ENCODE data around the gene SPINDOC.

Gene SPINDOC

GRCh38 chr11:63845303-63845702 is 32.0 kb downstream of the SPINDOC start:
- H3K4me1 ChIP-seq (ENCODE audit: insufficient read depth, low read length, severe bottlenecking): peaks cover 25% of the 10 kb centered on the region
- H3F3A ChIP-seq (ENCODE audit: insufficient read depth, low read length): no peaks in the 10 kb centered on the region
- no peaks in the 10 kb centered on the region for H3K27me3 ChIP-seq (ENCODE audit: insufficient read depth, low read length)
- peaks cover 87% of the 10 kb centered on the region for H3K79me2 ChIP-seq (ENCODE audit: insufficient read depth, low read length)
- no peaks in the 10 kb centered on the region for H3K9me3 ChIP-seq (ENCODE audit: low read length)
- H3K27ac ChIP-seq (ENCODE audit: low read depth, low read length, poor library complexity, severe bottlenecking): no peak overlapping the region
- no peak for TF ChIP-seq CTCF (IDR thresholded peaks at IDR 0.05; ENCODE audit: low read length)
- no peak for TF ChIP-seq EZH2 (IDR thresholded peaks at IDR 0.05; ENCODE audit: borderline replicate concordance, low read length)
- no peak overlapping the region for H3K4me3 ChIP-seq (ENCODE audit: low read depth, low read length, poor library complexity, severe bottlenecking)
- H3K4me2 ChIP-seq (ENCODE audit: low read length): no peak overlapping the region
- no peaks in the 10 kb centered on the region for H4K20me1 ChIP-seq (ENCODE audit: insufficient read depth, low read length)
- H3K9me2 ChIP-seq (ENCODE audit: low read depth, low read length): no peaks in the 10 kb centered on the region
- H3K9ac ChIP-seq (ENCODE audit: low read length): no peak overlapping the region
- peaks cover 35% of the 10 kb centered on the region; the same call in 1 of the 2 replicates for H3K36me3 ChIP-seq (ENCODE audit: insufficient read depth, low read length)
- H2AFZ ChIP-seq (ENCODE audit: low read length): no peak overlapping the region

GRCh38 chr11:63845911-63846310 is 32.7 kb downstream of the SPINDOC start:
- no peak overlapping the region for H3K4me3 ChIP-seq (ENCODE audit: low read depth, low read length, poor library complexity, severe bottlenecking)
- peaks cover 35% of the 10 kb centered on the region; the same call in 1 of the 2 replicates for H3K36me3 ChIP-seq (ENCODE audit: insufficient read depth, low read length)
- H2AFZ ChIP-seq (ENCODE audit: low read length): no peak overlapping the region
- H4K20me1 ChIP-seq (ENCODE audit: insufficient read depth, low read length): no peaks in the 10 kb centered on the region
- TF ChIP-seq EZH2 (IDR thresholded peaks at IDR 0.05; ENCODE audit: borderline replicate concordance, low read length) (no peak), CTCF (IDR thresholded peaks at IDR 0.05; ENCODE audit: low read length) (no peak)
- H3K4me2 ChIP-seq (ENCODE audit: low read length): no peak overlapping the region
- no peaks in the 10 kb centered on the region for H3K9me3 ChIP-seq (ENCODE audit: low read length)
- no peak overlapping the region for H3K27ac ChIP-seq (ENCODE audit: low read depth, low read length, poor library complexity, severe bottlenecking)
- peaks cover 25% of the 10 kb centered on the region for H3K4me1 ChIP-seq (ENCODE audit: insufficient read depth, low read length, severe bottlenecking)
- H3K79me2 ChIP-seq (ENCODE audit: insufficient read depth, low read length): peaks cover 87% of the 10 kb centered on the region
- no peak overlapping the region for H3K9ac ChIP-seq (ENCODE audit: low read length)
- no peaks in the 10 kb centered on the region for H3K27me3 ChIP-seq (ENCODE audit: insufficient read depth, low read length)
- H3F3A ChIP-seq (ENCODE audit: insufficient read depth, low read length): no peaks in the 10 kb centered on the region
- H3K9me2 ChIP-seq (ENCODE audit: low read depth, low read length): no peaks in the 10 kb centered on the region

- Histone ChIP-seq H3F3A (ENCODE audit: insufficient read depth, low read length) (no peaks in the 10 kb centered on the region), H3K4me1 (ENCODE audit: insufficient read depth, low read length, severe bottlenecking) (peaks cover 22% of the 10 kb centered on the region), H3K79me2 (ENCODE audit: insufficient read depth, low read length) (peaks cover 87% of the 10 kb centered on the region), H3K9ac (ENCODE audit: low read length) (no peak overlapping the region), H2AFZ (ENCODE audit: low read length) (no peak overlapping the region), H3K4me3 (ENCODE audit: low read depth, low read length, poor library complexity, severe bottlenecking) (no peak overlapping the region), H3K4me2 (ENCODE audit: low read length) (no peak overlapping the region), H3K9me2 (ENCODE audit: low read depth, low read length) (no peaks in the 10 kb centered on the region), H4K20me1 (ENCODE audit: insufficient read depth, low read length) (no peaks in the 10 kb centered on the region), H3K27ac (ENCODE audit: low read depth, low read length, poor library complexity, severe bottlenecking) (no peak overlapping the region), H3K36me3 (ENCODE audit: insufficient read depth, low read length) (peaks cover 32% of the 10 kb centered on the region; the same call in 1 of the 2 replicates), H3K9me3 (ENCODE audit: low read length) (no peaks in the 10 kb centered on the region), H3K27me3 (ENCODE audit: insufficient read depth, low read length) (no peaks in the 10 kb centered on the region)
- TF ChIP-seq CTCF (IDR thresholded peaks at IDR 0.05; ENCODE audit: low read length) (no peak), EZH2 (IDR thresholded peaks at IDR 0.05; ENCODE audit: borderline replicate concordance, low read length) (no peak)
These were observed 33.6 kb downstream of the SPINDOC start for GRCh38 chr11:63846897-63847296.
